B cell (primary cell): ENCODE measurements around the gene TYROBP. TPM values are rescaled to one million over a fixed set of nuclear protein-coding genes. Genes with fewer than 3 reads are reported as not detected.

Experiments used
- ATAC-seq: fragments of 200-7000 bp; cut with Tn5 transposase; one replicate; pipeline ENCODE4 v1.10.0; 2021; ENCODE audit warnings: low read depth, mild to moderate bottlenecking, moderate number of reproducible peaks, moderate library complexity
- CTCF ChIA-PET: fragments of 350-600 bp; sonication (Branson Sonifier 250); formaldehyde crosslinking; loops from one replicate; lab custom pipeline; 2021; ENCODE audit warnings: antibody characterized with exemption, inconsistent platforms; lab: Charles Lee
- POLR2A ChIA-PET: fragments of 350-600 bp; sonication (Branson Sonifier 250); formaldehyde crosslinking; loops from one replicate; lab custom pipeline; 2021; ENCODE audit warnings: antibody characterized with exemption; lab: Charles Lee
- DNase-seq: peaks from one replicate; pipeline ENCODE4 v3.0.0; 2013
- H2AFZ ChIP-seq: 2 replicates; pipeline ENCODE4 v1.6.1; 2012; ENCODE audit warnings: mild to moderate bottlenecking, low read depth, low read length; ENCODE audit not compliant: insufficient read depth, poor library complexity, severe bottlenecking
- H3K27ac ChIP-seq, 2 donors: 1 replicate in 1 of 2; 2 replicates in 1 of 2; pipeline ENCODE4 v1.5.1; 2012 to 2013; ENCODE audit warnings: low read length in 2 of 2, mild to moderate bottlenecking in 2 of 2, moderate library complexity in 1 of 2
- H3K27me3 ChIP-seq, 4 experiments: fragments of 200-600 bp in 1 of 4; sonication (generic) in 1 of 4; replicated peaks in 1 of 4; 1 replicate in 2 of 4; 2 replicates in 2 of 4; pipeline versions ENCODE4 v1.6.1 to v1.7.0; 2013 to 2016; ENCODE audit warnings: low read length in 3 of 4, mild to moderate bottlenecking in 2 of 4, mixed read lengths in 1 of 4, moderate library complexity in 1 of 4; ENCODE audit not compliant: insufficient read depth in 4 of 4, control insufficient read depth in 3 of 4; ENCODE audit errors: control extremely low read depth in 1 of 4
- H3K36me3 ChIP-seq, 2 experiments: replicated peaks in 1 of 2; 1 replicate in 1 of 2; 2 replicates in 1 of 2; pipeline versions ENCODE4 v1.6.1 to v1.7.1; 2013; ENCODE audit warnings: low read length in 1 of 2; ENCODE audit not compliant: insufficient read depth in 2 of 2, control insufficient read depth in 1 of 2; ENCODE audit errors: control extremely low read depth in 1 of 2, extremely low read depth in 1 of 2
- H3K4me1 ChIP-seq, 2 donors: fragments of 200-600 bp in 1 of 2; sonication (generic) in 1 of 2; 1 replicate in 1 of 2; 2 replicates in 1 of 2; pipeline versions ENCODE4 v1.5.1 to v1.6.1; 2013 to 2017; ENCODE audit warnings: low read length in 2 of 2; ENCODE audit not compliant: control insufficient read depth in 2 of 2, insufficient read depth in 2 of 2
- H3K4me2 ChIP-seq: replicated peaks from 2 replicates; pipeline ENCODE3; 2012; ENCODE audit warnings: mild to moderate bottlenecking, low read depth, low read length; ENCODE audit not compliant: poor library complexity, severe bottlenecking
- H3K4me3 ChIP-seq, 5 experiments: fragments of 200-600 bp in 1 of 5; sonication (generic) in 1 of 5; 1 replicate in 3 of 5; 2 replicates in 2 of 5; pipeline versions ENCODE4 v1.5.1 to v1.7.0; 2011 to 2016; ENCODE audit warnings: low read length in 4 of 5, mild to moderate bottlenecking in 4 of 5, low read depth in 2 of 5, control low read depth in 1 of 5, moderate library complexity in 1 of 5; ENCODE audit not compliant: insufficient read depth in 1 of 5; ENCODE audit errors: control extremely low read depth in 1 of 5, extremely low read depth in 1 of 5
- H3K79me2 ChIP-seq: fragments of 200-600 bp; sonication (generic); one replicate; pipeline ENCODE4 v1.6.0; 2016; ENCODE audit warnings: low read length; ENCODE audit not compliant: control insufficient read depth, insufficient read depth
- H3K9ac ChIP-seq: fragments of 200-600 bp; sonication (generic); 2 replicates; pipeline ENCODE4 v1.6.1; 2017; ENCODE audit warnings: mild to moderate bottlenecking, low read length, moderate library complexity
- H3K9me3 ChIP-seq, 3 donors: one replicate each; pipeline versions ENCODE4 v1.6.1 to v1.7.1; 2013; ENCODE audit warnings: low read length in 2 of 3; ENCODE audit not compliant: control insufficient read depth in 2 of 3, insufficient read depth in 1 of 3; ENCODE audit errors: control extremely low read depth in 1 of 3
- H4K20me1 ChIP-seq: 2 replicates; pipeline ENCODE4 v1.6.0; 2012; ENCODE audit warnings: mild to moderate bottlenecking, low read length; ENCODE audit not compliant: insufficient read depth, control insufficient read depth, poor library complexity, severe bottlenecking
- H3K27ac Mint-ChIP-seq: one replicate; pipeline ENCODE4 v1.8.0; 2021; ENCODE audit warnings: mixed read lengths
- H3K27me3 Mint-ChIP-seq: one replicate; pipeline ENCODE4 v1.8.0; 2021; ENCODE audit warnings: mixed read lengths
- H3K4me1 Mint-ChIP-seq: one replicate; pipeline ENCODE4 v1.8.0; 2021; ENCODE audit warnings: mixed read lengths
- H3K4me3 Mint-ChIP-seq: one replicate; pipeline ENCODE4 v1.8.0; 2021; ENCODE audit warnings: mixed read lengths
- H3K9me3 Mint-ChIP-seq: one replicate; pipeline ENCODE4 v1.8.0; 2022; ENCODE audit warnings: mixed read lengths; ENCODE audit not compliant: insufficient read depth
- EZH2 ChIP-seq: IDR thresholded peaks from 2 replicates; pipeline ENCODE4 v1.6.1; 2012; ENCODE audit warnings: borderline replicate concordance, low read depth, mild to moderate bottlenecking, moderate library complexity, low read length; ENCODE audit not compliant: insufficient read depth, poor library complexity, severe bottlenecking
- whole genome bisulfite sequencing: methylation state at CpG from one replicate; pipeline ENCODE4 v1.1.5; 2013; ENCODE audit warnings: missing lambda C conversion rate; ENCODE audit not compliant: insufficient coverage; 5-methylcytosine and 5-hydroxymethylcytosine counted together
- intact Hi-C: fragments of 100-400 bp; cut with micrococcal nuclease; formaldehyde crosslinking; loops from one replicate; pipeline ENCODE4 v1.10.0; 2022
- polyA plus RNA-seq: library from polyadenylated mRNA; depleted of rRNA; stranded (reverse); fragments of >200 nt; gene quantifications from 2 replicates; pipeline ENCODE4 v1.2.3, GENCODE V29; 2012
- total RNA-seq, 2 donors: library from RNA; stranded (reverse); fragments of 120-200 nt in 1 of 2; gene quantifications; 1 replicate in 1 of 2; 2 replicates in 1 of 2; pipeline versions ENCODE4 v1.2.3 to v1.2.4, GENCODE V29; 2013 to 2022
- TF ChIP-seq, protein P1 (sequence below): fragments of 200-600 bp; IDR thresholded peaks from one replicate; pipeline ENCODE4 v1.8.0; 2022; ENCODE audit warnings: antibody characterized with exemption, mild to moderate bottlenecking

Gene TYROBP
- total and polyA plus RNA-seq, 2 donors (not counting 1 experiment from before 2014, with no cell fraction given) = 2.7 to 25.6 TPM

DNA sequence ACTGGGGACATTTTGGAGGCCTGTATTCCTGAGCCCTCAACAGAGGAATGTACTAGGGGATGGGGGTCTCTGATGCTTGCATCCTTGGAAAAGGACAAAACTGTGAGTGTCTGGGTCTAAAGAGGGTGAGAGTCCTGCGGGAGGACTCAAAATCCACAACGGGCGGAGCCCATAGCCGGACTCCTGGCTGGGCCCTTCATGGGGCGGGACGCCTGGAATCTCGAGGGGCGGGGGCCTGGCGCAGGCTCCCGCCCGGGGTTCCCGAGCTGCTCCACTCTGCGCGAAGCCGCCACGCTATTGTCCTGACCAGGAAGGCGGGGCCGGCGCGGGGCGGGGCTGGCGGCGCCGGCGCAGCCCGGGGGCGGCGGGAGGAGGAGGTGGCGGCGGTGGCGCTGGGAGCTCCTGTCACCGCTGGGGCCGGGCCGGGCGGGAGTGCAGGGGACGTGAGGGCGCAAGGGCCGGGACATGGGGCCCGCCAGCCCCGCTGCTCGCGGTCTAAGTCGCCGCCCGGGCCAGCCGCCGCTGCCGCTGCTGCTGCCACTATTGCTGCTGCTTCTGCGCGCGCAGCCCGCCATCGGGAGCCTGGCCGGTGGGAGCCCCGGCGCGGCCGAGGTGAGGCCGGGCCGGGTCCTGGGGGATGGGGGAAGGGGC, 39.8 kb downstream of the TYROBP start, which contains the start of gene APLP1:
Gene APLP1 (plus strand): TSS at position 403 of the 651 bp plus-strand sequence. CDS start 63 bp downstream, at position 466.
- intact Hi-C loops = no loop called here
- DNase-seq = peak; percentile 67
- Histone ChIP-seq H3K9me3 (peaks cover 0 to 28% (median 0%) of the 10 kb centered on the region in 3 donors), H4K20me1 (peaks cover 3% of the 10 kb centered on the region), H3K36me3 (no peaks in the 10 kb centered on the region), H3K79me2 (no peaks in the 10 kb centered on the region), H3K4me2 (peak within 1 kb of the TSS; percentile 85), H3K4me3 (peak within 1 kb of the TSS in 3 of 5 experiments; percentile 18 to 54 (median 31)), H3K4me1 (peaks cover 23 to 25% of the 10 kb centered on the region in 2 donors), H3K9ac (peak within 1 kb of the TSS; percentile 48), H2AFZ (peak within 1 kb of the TSS; percentile 26), H3K27ac (no peak within 1 kb of the TSS), H3K27me3 (peaks cover 0 to 69% (median 28%) of the 10 kb centered on the region in 4 experiments)
- peak within 1 kb of the TSS; percentile 72 for H3K4me3 Mint-ChIP-seq
- WGBS = 2% methylated on average over 60 of the region's 60 CpGs
- ChIA-PET CTCF (no interaction called here), POLR2A (interaction anchor here (0.5 kb wide), 1 partner anchor 37 kb away, joined by 3 read pairs; no protein-coding TSS in a partner anchor)
- TF ChIP-seq, protein P1, sequence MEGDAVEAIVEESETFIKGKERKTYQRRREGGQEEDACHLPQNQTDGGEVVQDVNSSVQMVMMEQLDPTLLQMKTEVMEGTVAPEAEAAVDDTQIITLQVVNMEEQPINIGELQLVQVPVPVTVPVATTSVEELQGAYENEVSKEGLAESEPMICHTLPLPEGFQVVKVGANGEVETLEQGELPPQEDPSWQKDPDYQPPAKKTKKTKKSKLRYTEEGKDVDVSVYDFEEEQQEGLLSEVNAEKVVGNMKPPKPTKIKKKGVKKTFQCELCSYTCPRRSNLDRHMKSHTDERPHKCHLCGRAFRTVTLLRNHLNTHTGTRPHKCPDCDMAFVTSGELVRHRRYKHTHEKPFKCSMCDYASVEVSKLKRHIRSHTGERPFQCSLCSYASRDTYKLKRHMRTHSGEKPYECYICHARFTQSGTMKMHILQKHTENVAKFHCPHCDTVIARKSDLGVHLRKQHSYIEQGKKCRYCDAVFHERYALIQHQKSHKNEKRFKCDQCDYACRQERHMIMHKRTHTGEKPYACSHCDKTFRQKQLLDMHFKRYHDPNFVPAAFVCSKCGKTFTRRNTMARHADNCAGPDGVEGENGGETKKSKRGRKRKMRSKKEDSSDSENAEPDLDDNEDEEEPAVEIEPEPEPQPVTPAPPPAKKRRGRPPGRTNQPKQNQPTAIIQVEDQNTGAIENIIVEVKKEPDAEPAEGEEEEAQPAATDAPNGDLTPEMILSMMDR = no peak
- TF ChIP-seq EZH2 = no peak
- peaks cover 18% of the 10 kb centered on the region for H3K4me1 Mint-ChIP-seq
- H3K27me3 Mint-ChIP-seq = peaks cover 60% of the 10 kb centered on the region
- ATAC-seq = peak; percentile 72
- no peak within 1 kb of the TSS for H3K27ac Mint-ChIP-seq
- no peaks in the 10 kb centered on the region for H3K9me3 Mint-ChIP-seq

DNA sequence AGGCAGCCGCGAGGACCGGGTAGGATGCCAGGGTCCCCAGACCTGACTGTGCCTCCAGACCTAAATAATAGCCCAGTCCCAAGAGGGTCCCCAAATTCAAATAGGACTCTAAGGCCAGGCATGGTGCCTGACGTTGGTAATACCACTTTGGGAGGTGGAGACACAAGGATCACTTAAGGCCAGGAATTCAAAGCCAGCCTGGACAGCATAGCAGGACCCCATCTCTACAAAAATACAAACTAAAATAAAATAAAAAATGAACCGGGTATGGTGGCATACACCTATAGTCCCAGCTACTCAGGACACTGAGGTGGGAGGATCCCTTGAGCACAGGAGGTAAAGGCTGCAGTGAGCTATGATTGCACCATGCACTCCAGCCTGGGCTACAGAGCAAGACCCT, 45.1 kb downstream of the TYROBP start:
- ChIA-PET CTCF (no interaction called here), POLR2A (no interaction called here)
- H3K27me3 Mint-ChIP-seq = peaks cover 74% of the 10 kb centered on the region
- H3K4me3 Mint-ChIP-seq = no peak overlapping the region
- H3K27ac Mint-ChIP-seq = no peak overlapping the region
- Histone ChIP-seq H3K9ac (no peak overlapping the region), H3K4me3 (no peak overlapping the region), H3K27me3 (peaks cover 0 to 72% (median 16%) of the 10 kb centered on the region in 4 experiments), H3K27ac (no peak overlapping the region), H3K4me2 (no peak overlapping the region), H2AFZ (no peak overlapping the region), H3K9me3 (peaks cover 0 to 21% (median 0%) of the 10 kb centered on the region in 3 donors), H3K36me3 (no peaks in the 10 kb centered on the region), H4K20me1 (no peaks in the 10 kb centered on the region), H3K4me1 (peaks cover 8 to 11% of the 10 kb centered on the region in 2 donors), H3K79me2 (no peaks in the 10 kb centered on the region)
- WGBS = 75% methylated on average over 2 of the region's 5 CpGs
- TF ChIP-seq, protein P1 = no peak
- no peak for TF ChIP-seq EZH2
- no peaks in the 10 kb centered on the region for H3K9me3 Mint-ChIP-seq
- intact Hi-C loops = no loop called here
- H3K4me1 Mint-ChIP-seq = peaks cover 4% of the 10 kb centered on the region
- DNase-seq (no peak), ATAC-seq (no peak)
